Suprapubic skin (tissue), 4 donors: ENCODE data around the gene AKR1A1.

ENCODE experiments used
- EP300 ChIP-seq: sonication (generic); formaldehyde crosslinking; IDR thresholded peaks from one replicate; pipeline ENCODE4 v1.6.1; 2017; ENCODE audit warnings: antibody characterized with exemption
- POLR2A ChIP-seq, 2 donors: fragments of 450-650 bp; IDR thresholded peaks; one replicate each; pipeline ENCODE4 v1.6.1; 2017; ENCODE audit warnings: antibody characterized with exemption in 2 of 2, mild to moderate bottlenecking in 2 of 2, moderate library complexity in 2 of 2
- POLR2AphosphoS5 ChIP-seq, 3 donors: sonication (generic); formaldehyde crosslinking; IDR thresholded peaks; one replicate each; pipeline ENCODE4 v1.6.1; 2017; ENCODE audit warnings: antibody characterized with exemption in 3 of 3
- TF ChIP-seq, protein P1 (sequence below), 2 donors: fragments of 200-600 bp in 1 of 2; fragments of 450-650 bp in 1 of 2; sonication (generic) in 1 of 2; IDR thresholded peaks; one replicate each; pipeline ENCODE4 v1.5.1; 2016 to 2019; ENCODE audit warnings: antibody characterized with exemption in 2 of 2, mild to moderate bottlenecking in 1 of 2, moderate library complexity in 1 of 2

DNA sequence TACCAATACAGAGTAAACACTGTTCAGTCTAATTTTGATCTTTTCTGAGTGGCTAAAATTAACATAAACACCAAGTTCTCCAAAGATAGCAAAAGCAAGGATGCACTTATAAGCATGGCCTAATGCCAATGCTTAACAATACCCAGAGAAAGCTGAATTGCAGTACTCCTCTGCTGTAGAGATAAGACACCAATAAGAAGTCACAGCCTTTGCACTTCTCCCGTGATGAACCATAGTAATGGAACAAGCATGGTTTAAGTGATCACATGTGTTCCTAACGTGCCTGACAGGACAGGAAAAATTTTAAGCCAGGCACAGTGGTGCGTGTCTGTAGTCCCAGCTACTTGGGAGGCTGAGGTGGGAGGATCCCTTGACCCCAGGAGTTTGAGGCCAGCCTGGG lies 34.6 kb upstream of the AKR1A1 start:
- TF ChIP-seq, protein P1, sequence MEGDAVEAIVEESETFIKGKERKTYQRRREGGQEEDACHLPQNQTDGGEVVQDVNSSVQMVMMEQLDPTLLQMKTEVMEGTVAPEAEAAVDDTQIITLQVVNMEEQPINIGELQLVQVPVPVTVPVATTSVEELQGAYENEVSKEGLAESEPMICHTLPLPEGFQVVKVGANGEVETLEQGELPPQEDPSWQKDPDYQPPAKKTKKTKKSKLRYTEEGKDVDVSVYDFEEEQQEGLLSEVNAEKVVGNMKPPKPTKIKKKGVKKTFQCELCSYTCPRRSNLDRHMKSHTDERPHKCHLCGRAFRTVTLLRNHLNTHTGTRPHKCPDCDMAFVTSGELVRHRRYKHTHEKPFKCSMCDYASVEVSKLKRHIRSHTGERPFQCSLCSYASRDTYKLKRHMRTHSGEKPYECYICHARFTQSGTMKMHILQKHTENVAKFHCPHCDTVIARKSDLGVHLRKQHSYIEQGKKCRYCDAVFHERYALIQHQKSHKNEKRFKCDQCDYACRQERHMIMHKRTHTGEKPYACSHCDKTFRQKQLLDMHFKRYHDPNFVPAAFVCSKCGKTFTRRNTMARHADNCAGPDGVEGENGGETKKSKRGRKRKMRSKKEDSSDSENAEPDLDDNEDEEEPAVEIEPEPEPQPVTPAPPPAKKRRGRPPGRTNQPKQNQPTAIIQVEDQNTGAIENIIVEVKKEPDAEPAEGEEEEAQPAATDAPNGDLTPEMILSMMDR (IDR thresholded peaks at IDR 0.05), result no peak
- TF ChIP-seq POLR2A (IDR thresholded peaks at IDR 0.05), result no peak
- no peak for TF ChIP-seq EP300
- TF ChIP-seq POLR2AphosphoS5 (IDR thresholded peaks at IDR 0.05), result no peak
